Stomach (tissue), 4 donors: ENCODE measurements around the gene ZNF653.

Source experiments
- EP300 ChIP-seq: sonication (generic); formaldehyde crosslinking; IDR thresholded peaks from one replicate; pipeline ENCODE4 v1.6.1; 2017; ENCODE audit warnings: antibody characterized with exemption
- TF ChIP-seq, protein P1 (sequence below), 7 experiments: fragments of 450-650 bp in 4 of 7; fragments of 200-600 bp in 3 of 7; sonication (generic) in 3 of 7; IDR thresholded peaks; one replicate each; pipeline ENCODE4 v1.5.1; 2016 to 2019; ENCODE audit warnings: antibody characterized with exemption in 7 of 7, control low read depth in 2 of 7, mild to moderate bottlenecking in 1 of 7

- TF ChIP-seq EP300, result no peak
- TF ChIP-seq, protein P1, sequence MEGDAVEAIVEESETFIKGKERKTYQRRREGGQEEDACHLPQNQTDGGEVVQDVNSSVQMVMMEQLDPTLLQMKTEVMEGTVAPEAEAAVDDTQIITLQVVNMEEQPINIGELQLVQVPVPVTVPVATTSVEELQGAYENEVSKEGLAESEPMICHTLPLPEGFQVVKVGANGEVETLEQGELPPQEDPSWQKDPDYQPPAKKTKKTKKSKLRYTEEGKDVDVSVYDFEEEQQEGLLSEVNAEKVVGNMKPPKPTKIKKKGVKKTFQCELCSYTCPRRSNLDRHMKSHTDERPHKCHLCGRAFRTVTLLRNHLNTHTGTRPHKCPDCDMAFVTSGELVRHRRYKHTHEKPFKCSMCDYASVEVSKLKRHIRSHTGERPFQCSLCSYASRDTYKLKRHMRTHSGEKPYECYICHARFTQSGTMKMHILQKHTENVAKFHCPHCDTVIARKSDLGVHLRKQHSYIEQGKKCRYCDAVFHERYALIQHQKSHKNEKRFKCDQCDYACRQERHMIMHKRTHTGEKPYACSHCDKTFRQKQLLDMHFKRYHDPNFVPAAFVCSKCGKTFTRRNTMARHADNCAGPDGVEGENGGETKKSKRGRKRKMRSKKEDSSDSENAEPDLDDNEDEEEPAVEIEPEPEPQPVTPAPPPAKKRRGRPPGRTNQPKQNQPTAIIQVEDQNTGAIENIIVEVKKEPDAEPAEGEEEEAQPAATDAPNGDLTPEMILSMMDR (IDR thresholded peaks at IDR 0.05), result no peak
These were observed 35.0 kb upstream of the ZNF653 start for GRCh38 chr19:11540645-11541044.
